GM23248 (cell line): ENCODE measurements around the gene TEX51. TPM values are rescaled to one million over a fixed set of nuclear protein-coding genes. Genes with fewer than 3 reads are reported as not detected.
A peak's percentile ranks its signal among the peaks of the same experiment; 100 is the strongest.

Source experiments
- DNase-seq: peaks from one replicate; pipeline ENCODE4 v3.0.0-alpha.2; 2015
- H2AFZ ChIP-seq: fragments of 200-600 bp; sonication (generic); 2 replicates; pipeline ENCODE4 v1.6.1; 2016; ENCODE audit warnings: antibody characterized with exemption
- H3F3A ChIP-seq: fragments of 200-600 bp; sonication (generic); 2 replicates; pipeline ENCODE4 v1.6.1; 2016; ENCODE audit warnings: mild to moderate bottlenecking, antibody characterized with exemption, mixed run types; ENCODE audit not compliant: insufficient read depth
- H3K27ac ChIP-seq: fragments of 200-600 bp; sonication (generic); 2 replicates; pipeline ENCODE4 v1.5.1; 2016; ENCODE audit warnings: mild to moderate bottlenecking
- H3K27me3 ChIP-seq: fragments of 200-600 bp; sonication (generic); replicated peaks from 2 replicates; pipeline ENCODE4 v1.6.1; 2016; ENCODE audit warnings: mild to moderate bottlenecking; ENCODE audit not compliant: insufficient read depth
- H3K36me3 ChIP-seq: fragments of 200-600 bp; sonication (generic); 2 replicates; pipeline ENCODE4 v1.6.1; 2016; ENCODE audit warnings: low read depth, mild to moderate bottlenecking
- H3K4me1 ChIP-seq: fragments of 200-600 bp; sonication (generic); 2 replicates; pipeline ENCODE4 v1.6.1; 2016; ENCODE audit warnings: mild to moderate bottlenecking; ENCODE audit not compliant: insufficient read depth
- H3K4me2 ChIP-seq: fragments of 200-600 bp; sonication (generic); one replicate; pipeline ENCODE4 v1.6.1; 2016; ENCODE audit warnings: mild to moderate bottlenecking; ENCODE audit not compliant: unreplicated experiment
- H3K4me3 ChIP-seq: fragments of 200-600 bp; sonication (generic); 2 replicates; pipeline ENCODE4 v1.5.1; 2016; ENCODE audit warnings: mild to moderate bottlenecking
- H3K79me2 ChIP-seq: fragments of 200-600 bp; sonication (generic); 2 replicates; pipeline ENCODE4 v1.6.1; 2016; ENCODE audit warnings: mild to moderate bottlenecking; ENCODE audit not compliant: insufficient read depth
- H3K9ac ChIP-seq: fragments of 200-600 bp; sonication (generic); 2 replicates; pipeline ENCODE4 v1.6.1; 2016; ENCODE audit warnings: mild to moderate bottlenecking
- H3K9me2 ChIP-seq: fragments of 200-600 bp; sonication (generic); 2 replicates; pipeline ENCODE4 v1.6.1; 2016; ENCODE audit warnings: mixed run types, mild to moderate bottlenecking, moderate library complexity; ENCODE audit not compliant: insufficient read depth
- H3K9me3 ChIP-seq: fragments of 200-600 bp; sonication (generic); one replicate; pipeline ENCODE4 v1.6.1; 2017; ENCODE audit warnings: low read depth
- H4K20me1 ChIP-seq: fragments of 200-600 bp; sonication (generic); 2 replicates; pipeline ENCODE4 v1.6.0; 2016; ENCODE audit not compliant: insufficient read depth
- EZH2 ChIP-seq: fragments of 200-600 bp; sonication (generic); IDR thresholded peaks from 2 replicates; pipeline ENCODE4 v1.6.1; 2018; ENCODE audit warnings: antibody characterized with exemption, mild to moderate bottlenecking; ENCODE audit not compliant: insufficient read depth, poor library complexity, severe bottlenecking
- EZH2phosphoT487 ChIP-seq: fragments of 200-600 bp; sonication (generic); IDR thresholded peaks from 2 replicates; pipeline ENCODE4 v1.6.1; 2018; ENCODE audit warnings: antibody characterized with exemption, moderate library complexity, mild to moderate bottlenecking, low read depth; ENCODE audit not compliant: insufficient read depth
- WGBS, 2 experiments: methylation state at CpG; one replicate each; pipeline ENCODE4 v1.1.6; 2015 to 2017; ENCODE audit warnings: low lambda C conversion rate in 2 of 2, low coverage in 1 of 2; ENCODE audit errors: missing lambda C conversion rate in 2 of 2; 5-methylcytosine and 5-hydroxymethylcytosine counted together
- in situ Hi-C: fragments of 300-500 bp; cut with MboI; formaldehyde crosslinking; loops from 2 replicates; pipeline ENCODE4 v1.15.0; 2020
- polyA plus RNA-seq: library from polyadenylated mRNA; unstranded; fragments of >200 nt; fragmentation: Nextera tagmentation; extraction: Ambion mirVana; gene quantifications from 2 replicates; pipeline ENCODE4 v1.2.1, GENCODE V29; 2016
- total RNA-seq: library from RNA; depleted of rRNA; stranded (reverse); fragments of >200 nt; shearing (Covaris generic); gene quantifications from 2 replicates; pipeline ENCODE4 v1.2.3, GENCODE V29; 2014

TEX51 gene
- total and polyA plus RNA-seq, 2 experiments from 2014 or later, result not detected

GRCh38 chr2:126916744-126917143 lies 18.1 kb downstream of the TEX51 start:
- Histone ChIP-seq H2AFZ (no peak overlapping the region), H3K4me2 (no peak overlapping the region), H3K4me3 (no peak overlapping the region)

DNA sequence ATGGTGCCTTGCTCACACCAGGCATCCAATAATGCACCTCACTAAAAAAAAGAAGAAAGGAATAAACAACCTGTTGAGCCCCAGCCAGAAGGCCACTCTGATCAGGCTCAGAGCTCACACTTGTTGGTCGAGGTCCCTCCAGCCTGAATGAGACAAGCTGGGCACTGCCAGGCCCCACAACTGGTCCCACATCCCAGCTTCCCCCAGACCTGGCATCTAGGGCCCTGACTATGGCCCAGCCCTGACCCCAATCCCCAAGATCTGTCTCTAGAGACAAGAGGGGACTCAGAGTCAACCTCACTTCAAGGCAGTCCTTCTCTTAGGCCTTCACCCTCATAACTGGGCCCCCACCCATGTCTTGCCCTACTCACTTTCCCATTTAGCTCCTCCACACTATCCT lies 22.4 kb downstream of the TEX51 start:
- no peaks in the 10 kb centered on the region for H3K9me3 ChIP-seq
- H3F3A ChIP-seq, result no peaks in the 10 kb centered on the region
- no peaks in the 10 kb centered on the region for H3K36me3 ChIP-seq
- 0 to 13% methylated on average over 1 of the region's 1 CpG for whole genome bisulfite sequencing, 2 experiments
- H2AFZ ChIP-seq, result no peak overlapping the region
- in situ Hi-C loops, result no loop called here
- no peak overlapping the region for H3K27ac ChIP-seq
- no peak overlapping the region for H3K4me2 ChIP-seq
- TF ChIP-seq EZH2phosphoT487, result no peak
- TF ChIP-seq EZH2, result no peak
- H3K9me2 ChIP-seq, result no peaks in the 10 kb centered on the region
- no peaks in the 10 kb centered on the region for H3K79me2 ChIP-seq
- H3K9ac ChIP-seq, result no peak overlapping the region
- H3K4me1 ChIP-seq, result no peaks in the 10 kb centered on the region
- no peaks in the 10 kb centered on the region for H3K27me3 ChIP-seq
- no peak for DNase-seq
- no peaks in the 10 kb centered on the region for H4K20me1 ChIP-seq
- no peak overlapping the region for H3K4me3 ChIP-seq

More at GRCh38 chr2:126916744-126917143, 18.1 kb downstream of the TEX51 start:
- Histone ChIP-seq H4K20me1 (no peaks in the 10 kb centered on the region), H3K27me3 (no peaks in the 10 kb centered on the region), H3K9ac (no peak overlapping the region), H3K79me2 (no peaks in the 10 kb centered on the region), H3K27ac (no peak overlapping the region), H3K9me2 (no peaks in the 10 kb centered on the region), H3K4me1 (no peaks in the 10 kb centered on the region), H3K9me3 (no peaks in the 10 kb centered on the region), H3F3A (no peaks in the 10 kb centered on the region), H3K36me3 (no peaks in the 10 kb centered on the region)
- WGBS, 2 experiments, result 31 to 51% methylated on average over 4 of the region's 4 CpGs
- no peak for DNase-seq
- TF ChIP-seq EZH2 (no peak), EZH2phosphoT487 (no peak)
- in situ Hi-C loops, result no loop called here

GRCh38 chr2:126930970-126931590 lies 32.4 kb downstream of the TEX51 start:
- no peaks in the 10 kb centered on the region for H3K4me1 ChIP-seq
- no peaks in the 10 kb centered on the region for H4K20me1 ChIP-seq
- H2AFZ ChIP-seq, result no peak overlapping the region
- H3K9ac ChIP-seq, result no peak overlapping the region
- no peak for DNase-seq
- in situ Hi-C loops, result no loop called here
- H3K36me3 ChIP-seq, result no peaks in the 10 kb centered on the region
- no peaks in the 10 kb centered on the region for H3F3A ChIP-seq
- H3K4me3 ChIP-seq, result no peak overlapping the region
- 18 to 20% methylated on average over 5 of the region's 5 CpGs for WGBS, 2 experiments
- no peak overlapping the region for H3K27ac ChIP-seq
- H3K9me3 ChIP-seq, result no peaks in the 10 kb centered on the region
- 0 out of 2 replicates have a peak, but pooled peaks cover under 1% of the 10 kb centered on the region for H3K27me3 ChIP-seq
- H3K79me2 ChIP-seq, result no peaks in the 10 kb centered on the region
- no peak for TF ChIP-seq EZH2
- no peak for TF ChIP-seq EZH2phosphoT487
- no peak overlapping the region for H3K4me2 ChIP-seq
- H3K9me2 ChIP-seq, result no peaks in the 10 kb centered on the region

DNA sequence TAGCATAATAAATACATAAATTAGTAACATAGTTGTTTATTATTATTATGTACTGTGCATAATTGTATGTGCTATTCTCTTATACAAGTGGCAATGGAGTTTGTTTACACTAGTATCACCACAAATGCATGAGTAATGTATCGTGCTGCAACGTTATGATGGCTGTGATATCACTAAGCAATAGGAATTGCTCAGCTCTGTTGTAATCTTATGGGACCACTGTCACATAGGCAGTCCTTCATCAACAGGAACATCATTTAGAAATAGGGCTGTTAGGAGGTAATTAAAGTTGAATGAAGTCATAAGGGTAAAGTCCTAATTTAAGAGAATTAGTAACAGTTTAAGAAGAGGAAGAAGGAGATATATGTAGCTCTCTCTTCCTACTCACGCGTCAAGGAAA lies 33.8 kb downstream of the TEX51 start:
- Histone ChIP-seq H3K9me2 (no peaks in the 10 kb centered on the region), H3K36me3 (no peaks in the 10 kb centered on the region), H4K20me1 (no peaks in the 10 kb centered on the region), H3K27ac (no peak overlapping the region), H2AFZ (no peak overlapping the region), H3F3A (no peaks in the 10 kb centered on the region), H3K4me2 (no peak overlapping the region), H3K4me3 (no peak overlapping the region), H3K9me3 (no peaks in the 10 kb centered on the region), H3K9ac (no peak overlapping the region), H3K27me3 (peaks cover 4% of the 10 kb centered on the region; the same call in 1 of the 2 replicates), H3K4me1 (no peaks in the 10 kb centered on the region), H3K79me2 (no peaks in the 10 kb centered on the region)
- DNase-seq, result peak; percentile 4
- TF ChIP-seq EZH2phosphoT487 (no peak), EZH2 (no peak)
- 40 to 47% methylated on average over 4 of the region's 4 CpGs for WGBS, 2 experiments
- in situ Hi-C loops, result no loop called here
